IMR-90 (cell line): Measurements from ENCODE around the gene CGRRF1. TPM values are rescaled to one million over a fixed set of nuclear protein-coding genes. Genes with fewer than 3 reads are reported as not detected.

Experiments used
- ATAC-seq: fragments of 200-7000 bp; cut with Tn5 transposase; 2 replicates; pipeline ENCODE4 v1.9.1; 2020; ENCODE audit warnings: low read depth, mild to moderate bottlenecking, moderate library complexity
- BruUV-seq: library from RNA; stranded (reverse); fragments of 400-500 nt; replicated peaks from 2 replicates; lab custom pipeline; 2021; lab: Mats Ljungman, UMichigan
- CTCF ChIA-PET: fragments of 300-600 bp; formaldehyde crosslinking; extraction: SDS; loops from one replicate; lab custom pipeline; 2021; ENCODE audit warnings: antibody characterized with exemption; lab: Yijun Ruan, JAX
- POLR2A ChIA-PET: fragments of 300-600 bp; sonication (Branson Sonifier 250); formaldehyde crosslinking; loops from one replicate; lab custom pipeline; 2022; ENCODE audit warnings: antibody characterized with exemption; ENCODE audit not compliant: unreplicated experiment; lab: Charles Lee
- DNase-seq: peaks from one replicate; pipeline ENCODE4 v3.0.0; 2013
- H2AFZ ChIP-seq: replicated peaks from 2 replicates; pipeline ENCODE3; 2013; ENCODE audit warnings: low read length, mild to moderate bottlenecking; ENCODE audit not compliant: poor library complexity
- H2AK5ac ChIP-seq: 2 replicates; pipeline ENCODE4 v1.6.1; 2013; ENCODE audit warnings: low read depth, low read length, inconsistent platforms
- H2AK9ac ChIP-seq: replicated peaks from 2 replicates; pipeline ENCODE3; 2013; ENCODE audit warnings: mild to moderate bottlenecking, low read depth, low read length, moderate library complexity; ENCODE audit not compliant: poor library complexity
- H2BK120ac ChIP-seq: 2 replicates; pipeline ENCODE4 v1.6.1; 2013; ENCODE audit warnings: low read depth, low read length, inconsistent platforms
- H2BK15ac ChIP-seq: 3 replicates; pipeline ENCODE4 v1.6.1; 2013; ENCODE audit warnings: low read depth, low read length, inconsistent platforms
- H2BK20ac ChIP-seq: 2 replicates; pipeline ENCODE4 v1.6.1; 2013; ENCODE audit warnings: low read depth, mild to moderate bottlenecking, inconsistent platforms, low read length, moderate library complexity
- H2BK5ac ChIP-seq: 2 replicates; pipeline ENCODE4 v1.6.1; 2013; ENCODE audit warnings: mild to moderate bottlenecking, low read depth, low read length, inconsistent platforms; ENCODE audit not compliant: poor library complexity, severe bottlenecking
- H3K14ac ChIP-seq: replicated peaks from 2 replicates; pipeline ENCODE4 v1.6.1; 2013; ENCODE audit warnings: low read depth, low read length, inconsistent platforms
- H3K18ac ChIP-seq: 2 replicates; pipeline ENCODE4 v1.6.1; 2013; ENCODE audit warnings: low read depth, low read length, control low read depth
- H3K23ac ChIP-seq: 2 replicates; pipeline ENCODE4 v1.6.1; 2013; ENCODE audit warnings: low read depth, low read length, inconsistent platforms
- H3K27ac ChIP-seq: 2 replicates; pipeline ENCODE4 v1.5.1; 2013; ENCODE audit warnings: mild to moderate bottlenecking, control low read depth, low read length; ENCODE audit not compliant: insufficient read depth
- H3K27me3 ChIP-seq: 2 replicates; pipeline ENCODE4 v1.6.1; 2013; ENCODE audit warnings: low read length; ENCODE audit not compliant: control insufficient read depth, insufficient read depth
- H3K36me3 ChIP-seq: 2 replicates; pipeline ENCODE4 v1.6.1; 2013; ENCODE audit warnings: low read length, mixed read lengths; ENCODE audit not compliant: control insufficient read depth, insufficient read depth
- H3K4ac ChIP-seq: 2 replicates; pipeline ENCODE4 v1.6.1; 2013; ENCODE audit warnings: low read depth, low read length, inconsistent platforms
- H3K4me1 ChIP-seq: 2 replicates; pipeline ENCODE4 v1.6.1; 2013; ENCODE audit warnings: low read length, mixed read lengths; ENCODE audit not compliant: control insufficient read depth, insufficient read depth
- H3K4me2 ChIP-seq: 2 replicates; pipeline ENCODE4 v1.6.1; 2013; ENCODE audit warnings: low read depth, mild to moderate bottlenecking, control low read depth, low read length, moderate library complexity
- H3K4me3 ChIP-seq: 2 replicates; pipeline ENCODE4 v1.5.1; 2013; ENCODE audit warnings: low read depth, mild to moderate bottlenecking, control low read depth, low read length, moderate library complexity; ENCODE audit not compliant: insufficient read depth
- H3K56ac ChIP-seq: 2 replicates; pipeline ENCODE4 v1.6.1; 2013; ENCODE audit warnings: low read length, inconsistent platforms; ENCODE audit not compliant: insufficient read depth; ENCODE audit errors: extremely low read depth
- H3K79me1 ChIP-seq, 2 experiments: 2 replicates each; pipeline ENCODE4 v1.6.1; 2013; ENCODE audit warnings: low read length in 2 of 2, inconsistent platforms in 1 of 2, low read depth in 1 of 2
- H3K9ac ChIP-seq: 2 replicates; pipeline ENCODE4 v1.6.1; 2013; ENCODE audit warnings: low read depth, low read length, control low read depth
- H3K9me1 ChIP-seq: 2 replicates; pipeline ENCODE4 v1.6.1; 2013; ENCODE audit warnings: low read length, inconsistent platforms; ENCODE audit not compliant: insufficient read depth
- H3K9me3 ChIP-seq: 2 replicates; pipeline ENCODE4 v1.6.1; 2013; ENCODE audit warnings: low read length; ENCODE audit not compliant: control insufficient read depth, insufficient read depth
- H4K20me1 ChIP-seq: 2 replicates; pipeline ENCODE4 v1.6.1; 2013; ENCODE audit warnings: low read length, inconsistent platforms; ENCODE audit not compliant: insufficient read depth
- H4K5ac ChIP-seq: 2 replicates; pipeline ENCODE4 v1.6.1; 2013; ENCODE audit warnings: mild to moderate bottlenecking, low read depth, low read length, control low read depth
- H4K8ac ChIP-seq, 2 experiments: 2 replicates each; pipeline ENCODE4 v1.6.1; 2013; ENCODE audit warnings: low read depth in 2 of 2, low read length in 2 of 2, control low read depth in 1 of 2, inconsistent platforms in 1 of 2
- H4K91ac ChIP-seq: 2 replicates; pipeline ENCODE4 v1.6.1; 2013; ENCODE audit warnings: low read depth, low read length, inconsistent platforms; ENCODE audit not compliant: insufficient read depth
- CEBPB ChIP-seq: IDR thresholded peaks from 2 replicates; pipeline ENCODE4 v1.6.1; 2012; ENCODE audit warnings: low read depth, low read length, improper control_type of control experiment
- FOS ChIP-seq: fragments of 150-350 bp; IDR thresholded peaks from 2 replicates; pipeline ENCODE4 v1.6.1; 2016; ENCODE audit warnings: low read depth, low read length
- POLR2A ChIP-seq: IDR thresholded peaks from 2 replicates; pipeline ENCODE4 v1.6.1; 2012; ENCODE audit warnings: mild to moderate bottlenecking, low read depth, low read length
- WGBS, 2 experiments: methylation state at CpG; one replicate each; pipeline versions ENCODE4 v1.1.5 to v1.1.7; 2013; ENCODE audit warnings: missing lambda C conversion rate in 2 of 2; ENCODE audit not compliant: insufficient read length in 1 of 2; ENCODE audit errors: extremely low coverage in 2 of 2; 5-methylcytosine and 5-hydroxymethylcytosine counted together
- dilution Hi-C: fragments of 300-500 bp; cut with HindIII; formaldehyde crosslinking; loops from one replicate; pipeline ENCODE4 v1.14.3; 2018; ENCODE audit warnings: low sequenced_read_pairs; ENCODE audit not compliant: unreplicated experiment
- in situ Hi-C: fragments of 300-500 bp; cut with MboI; formaldehyde crosslinking; loops from 3 replicates; pipeline ENCODE4 v1.14.3; 2019; ENCODE audit warnings: low sequenced_read_pairs, inconsistent platforms, mixed read lengths
- intact Hi-C: fragments of 100-400 bp; cut with micrococcal nuclease; formaldehyde crosslinking; loops from 2 replicates; pipeline ENCODE4 v1.10.0; 2022
- polyA plus RNA-seq, 3 experiments: library from polyadenylated mRNA; depleted of rRNA; stranded (reverse); fragments of >200 nt; gene quantifications; 2 replicates each; pipeline ENCODE4 v1.2.3, GENCODE V29; 2012; ENCODE audit warnings: low replicate concordance in 1 of 3
- total RNA-seq: library from RNA; depleted of rRNA; stranded (reverse); fragments of >200 nt; gene quantifications from 2 replicates; pipeline ENCODE4 v1.2.3, GENCODE V29; 2012

Gene CGRRF1
- total and polyA plus RNA-seq, 2 of the 4 experiments (the other 2 are of a cell fraction): 6.0 to 13.8 TPM

- ChIA-PET POLR2A (interaction anchor here (0.6 kb wide), 1 partner anchor 112 kb away, joined by 21 read pairs; no protein-coding TSS in a partner anchor), CTCF (no interaction called here)
- intact Hi-C loops (no loop called here), dilution Hi-C loops (no loop called here), in situ Hi-C loops (no loop called here)
- peak; percentile 73 for DNase-seq
- H4K20me1 ChIP-seq: peaks cover 89% of the 10 kb centered on the region
- H2BK120ac ChIP-seq: no peak overlapping the region
- no peak overlapping the region for H2BK20ac ChIP-seq
- H2BK5ac ChIP-seq: peak overlapping the region; percentile 0
- H3K9me1 ChIP-seq: peaks cover 36% of the 10 kb centered on the region
- no peak overlapping the region for H3K23ac ChIP-seq
- ATAC-seq: peak; percentile 42
- no peak overlapping the region for H2BK15ac ChIP-seq
- H3K18ac ChIP-seq: no peak overlapping the region
- H3K79me1 ChIP-seq: peaks cover 31 to 81% of the 10 kb centered on the region in 2 experiments
- no peak overlapping the region for H4K8ac ChIP-seq
- H3K9me3 ChIP-seq: no peaks in the 10 kb centered on the region
- no peak overlapping the region for H2AK5ac ChIP-seq
- no peak overlapping the region for H3K56ac ChIP-seq
- H4K91ac ChIP-seq: no peak overlapping the region
- H3K27ac ChIP-seq: no peak overlapping the region
- 17% methylated on average over 1 of the region's 1 CpG; no CpG with 5 or more reads in 1 of the 2 experiments for WGBS, 2 experiments
- H3K4me3 ChIP-seq: no peak overlapping the region
- no peak overlapping the region for H3K14ac ChIP-seq
- H3K4ac ChIP-seq: no peak overlapping the region
- H3K4me1 ChIP-seq: peaks cover 34% of the 10 kb centered on the region
- peaks cover 11% of the 10 kb centered on the region for H3K36me3 ChIP-seq
- TF ChIP-seq POLR2A (peak; percentile 31; the same call in 1 of the 2 replicates), FOS (no peak), CEBPB (peak; percentile 35; the same call in 1 of the 2 replicates)
- no TSS peak for BruUV-seq
- H3K4me2 ChIP-seq: no peak overlapping the region
- no peak overlapping the region for H2AK9ac ChIP-seq
- no peaks in the 10 kb centered on the region for H3K27me3 ChIP-seq
- H3K9ac ChIP-seq: no peak overlapping the region
- H4K5ac ChIP-seq: no peak overlapping the region
- no peak overlapping the region for H2AFZ ChIP-seq
These were observed 69.9 kb downstream of the CGRRF1 start for GRCh38 chr14:54579621-54580020.
